Keratinocyte (primary cell): ENCODE data around the gene SLC18A2. TPM values are rescaled to one million over a fixed set of nuclear protein-coding genes. Genes with fewer than 3 reads are reported as not detected.

ENCODE experiments used
- DNase-seq: peaks from one replicate; pipeline ENCODE4 v3.0.0-alpha.2; 2011; ENCODE audit warnings: low read depth, missing footprints, low spot score
- FAIRE-seq: peaks from 2 replicates; lab custom pipeline; 2011; peaks lifted over from hg19 to GRCh38; lab: Jason Lieb, UNC
- H2AFZ ChIP-seq: 2 replicates; pipeline ENCODE4 v1.6.0; 2012; ENCODE audit warnings: low read length, control low read depth, inconsistent platforms; ENCODE audit not compliant: control insufficient read depth
- H3K27ac ChIP-seq: 2 replicates; pipeline ENCODE4 v1.5.1; 2011; ENCODE audit warnings: low read length; ENCODE audit not compliant: control insufficient read depth, insufficient read depth
- H3K27me3 ChIP-seq: 3 replicates; pipeline ENCODE4 v1.6.0; 2011; ENCODE audit warnings: low read length; ENCODE audit not compliant: control insufficient read depth, insufficient read depth; ENCODE audit errors: extremely low read depth
- H3K36me3 ChIP-seq, 2 experiments: 2 replicates in 1 of 2; 3 replicates in 1 of 2; pipeline ENCODE4 v1.5.1; 2011; ENCODE audit warnings: low read length in 2 of 2, mild to moderate bottlenecking in 1 of 2; ENCODE audit not compliant: control insufficient read depth in 2 of 2, insufficient read depth in 2 of 2; ENCODE audit errors: extremely low read depth in 1 of 2
- H3K4me1 ChIP-seq: 3 replicates; pipeline ENCODE4 v1.5.1; 2011; ENCODE audit warnings: low read length; ENCODE audit not compliant: control insufficient read depth, insufficient read depth; ENCODE audit errors: extremely low read depth
- H3K4me2 ChIP-seq: 3 replicates; pipeline ENCODE4 v1.6.0; 2011; ENCODE audit warnings: low read depth, low read length; ENCODE audit not compliant: control insufficient read depth, insufficient read depth; ENCODE audit errors: extremely low read depth
- H3K4me3 ChIP-seq, 3 experiments: fragments of 200-600 bp in 1 of 3; sonication (generic) in 1 of 3; 2 replicates in 2 of 3; 3 replicates in 1 of 3; pipeline ENCODE4 v1.5.1; 2011 to 2016; ENCODE audit warnings: low read length in 3 of 3, mild to moderate bottlenecking in 3 of 3, control low read depth in 2 of 3, inconsistent platforms in 1 of 3, low read depth in 1 of 3, mixed read lengths in 1 of 3, mixed run types in 1 of 3, moderate library complexity in 1 of 3; ENCODE audit not compliant: control insufficient read depth in 2 of 3, insufficient read depth in 2 of 3; ENCODE audit errors: extremely low read depth in 1 of 3
- H3K79me2 ChIP-seq: 2 replicates; pipeline ENCODE4 v1.6.0; 2012; ENCODE audit warnings: low read length; ENCODE audit not compliant: control insufficient read depth, insufficient read depth
- H3K9ac ChIP-seq: 3 replicates; pipeline ENCODE4 v1.6.0; 2011; ENCODE audit warnings: low read length; ENCODE audit not compliant: control insufficient read depth, insufficient read depth; ENCODE audit errors: extremely low read depth
- H3K9me1 ChIP-seq: 3 replicates; pipeline ENCODE4 v1.6.0; 2011; ENCODE audit warnings: low read length; ENCODE audit not compliant: control insufficient read depth, insufficient read depth; ENCODE audit errors: extremely low read depth
- H3K9me3 ChIP-seq: 2 replicates; pipeline ENCODE4 v1.5.1; 2012; ENCODE audit warnings: low read depth, low read length; ENCODE audit not compliant: control insufficient read depth
- H4K20me1 ChIP-seq: 3 replicates; pipeline ENCODE4 v1.6.0; 2011; ENCODE audit warnings: low read length; ENCODE audit not compliant: control insufficient read depth, insufficient read depth; ENCODE audit errors: extremely low read depth
- CTCF ChIP-seq, 3 experiments: IDR thresholded peaks in 1 of 3; conservative IDR thresholded peaks in 1 of 3; optimal IDR thresholded peaks in 1 of 3; 2 replicates in 2 of 3; 3 replicates in 1 of 3; pipeline versions ENCODE3 to v1.5.1; 2011; ENCODE audit warnings: low read length in 3 of 3, mild to moderate bottlenecking in 3 of 3, moderate library complexity in 2 of 3, control low read depth in 1 of 3, inconsistent platforms in 1 of 3; ENCODE audit not compliant: insufficient read depth in 2 of 3; ENCODE audit errors: extremely low read depth in 1 of 3
- EZH2 ChIP-seq: IDR thresholded peaks from one replicate; pipeline ENCODE4 v1.6.1; 2012; ENCODE audit warnings: inconsistent platforms, mild to moderate bottlenecking, low read length, moderate library complexity
- dilution Hi-C: fragments of 300-500 bp; cut with MboI; formaldehyde crosslinking; loops from one replicate; pipeline ENCODE4 v1.7.0; 2020; ENCODE audit warnings: low sequenced_read_pairs; ENCODE audit not compliant: extremely low pct_ligation_motif_present
- polyA plus RNA-seq, 5 experiments: library from polyadenylated mRNA; depleted of rRNA in 3 of 5; stranded (reverse) in 3 of 5; stranded (forward) in 1 of 5; unstranded in 1 of 5; fragments of >200 nt; gene quantifications; 1 replicate in 1 of 5; 2 replicates in 3 of 5; 3 replicates in 1 of 5; pipeline versions ENCODE4 v1.2.1 to v1.2.3, GENCODE V29; 2011 to 2012; ENCODE audit warnings: missing spikeins in 2 of 5, low read depth in 1 of 5, low replicate concordance in 1 of 5

The SLC18A2 gene
- polyA plus RNA-seq, 1 donor (not counting 4 experiments of a cell fraction or from before 2014, with no cell fraction given): not detected

GRCh38 chr10:117271427-117271826, 30.5 kb downstream of the SLC18A2 start:
- FAIRE-seq (peak; percentile 60), DNase-seq (no peak)
- H3K4me2 ChIP-seq: no peak overlapping the region

GRCh38 chr10:117272195-117273076, 31.5 kb downstream of the SLC18A2 start:
- H3K9me3 ChIP-seq: no peaks in the 10 kb centered on the region
- no peak overlapping the region for H2AFZ ChIP-seq
- no peaks in the 10 kb centered on the region for H3K79me2 ChIP-seq
- no peaks in the 10 kb centered on the region for H3K36me3 ChIP-seq
- no peaks in the 10 kb centered on the region for H3K9me1 ChIP-seq
- DNase-seq (no peak), FAIRE-seq (no peak)
- H3K27me3 ChIP-seq: no peaks in the 10 kb centered on the region
- no peaks in the 10 kb centered on the region for H4K20me1 ChIP-seq
- H3K4me2 ChIP-seq: no peak overlapping the region
- no peak for TF ChIP-seq EZH2
- TF ChIP-seq CTCF (optimal IDR thresholded peaks at IDR 0.05 in 1 of 3, IDR thresholded peaks at IDR 0.05 in 1 of 3, conservative IDR thresholded peaks at IDR 0.05 in 1 of 3; ENCODE audit: extremely low read depth in 1 of 3, insufficient read depth in 2 of 3, low read length in 3 of 3): no peak
- no peak overlapping the region for H3K27ac ChIP-seq
- dilution Hi-C loops: no loop called here
- H3K4me3 ChIP-seq: no peak overlapping the region
- peaks cover 10% of the 10 kb centered on the region for H3K4me1 ChIP-seq
- H3K9ac ChIP-seq: no peak overlapping the region

More at GRCh38 chr10:117271427-117271826, 30.5 kb downstream of the SLC18A2 start:
- no peaks in the 10 kb centered on the region for H3K36me3 ChIP-seq
- no peaks in the 10 kb centered on the region for H3K27me3 ChIP-seq
- H3K27ac ChIP-seq: no peak overlapping the region
- no peak overlapping the region for H3K9ac ChIP-seq
- no peaks in the 10 kb centered on the region for H4K20me1 ChIP-seq
- H3K9me1 ChIP-seq: no peaks in the 10 kb centered on the region
- no peak overlapping the region for H3K4me3 ChIP-seq
- H3K9me3 ChIP-seq: no peaks in the 10 kb centered on the region
- TF ChIP-seq EZH2 (no peak), CTCF (optimal IDR thresholded peaks at IDR 0.05 in 1 of 3, IDR thresholded peaks at IDR 0.05 in 1 of 3, conservative IDR thresholded peaks at IDR 0.05 in 1 of 3; ENCODE audit: extremely low read depth in 1 of 3, insufficient read depth in 2 of 3, low read length in 3 of 3) (no peak)
- no peak overlapping the region for H2AFZ ChIP-seq
- H3K4me1 ChIP-seq: peaks cover 10% of the 10 kb centered on the region
- dilution Hi-C loops: no loop called here
- no peaks in the 10 kb centered on the region for H3K79me2 ChIP-seq
